RWPE1 (cell line): ENCODE data around the gene RUNX2.

Source experiments
- CTCF ChIA-PET: fragments of 350-600 bp; sonication (Branson Sonifier 250); formaldehyde crosslinking; extraction: SDS; loops from one replicate; lab custom pipeline; 2021; lab: Yijun Ruan, JAX
- POLR2A ChIA-PET: fragments of 400-600 bp; formaldehyde crosslinking; extraction: SDS; loops from one replicate; lab custom pipeline; 2020; ENCODE audit warnings: antibody characterized with exemption; ENCODE audit not compliant: low non-redundant PET; lab: Yijun Ruan, JAX
- DNase-seq: peaks from one replicate; pipeline ENCODE4 v3.0.0; 2012; ENCODE audit warnings: low spot score
- H3K27ac ChIP-seq: fragments of 450-650 bp; 2 replicates; pipeline ENCODE4 v1.5.1; 2017
- TF ChIP-seq, protein P1 (sequence below): fragments of 450-650 bp; conservative IDR thresholded peaks from 2 replicates; pipeline ENCODE4 v1.5.1; 2017; ENCODE audit warnings: low read depth, mild to moderate bottlenecking

The RUNX2 gene

DNA sequence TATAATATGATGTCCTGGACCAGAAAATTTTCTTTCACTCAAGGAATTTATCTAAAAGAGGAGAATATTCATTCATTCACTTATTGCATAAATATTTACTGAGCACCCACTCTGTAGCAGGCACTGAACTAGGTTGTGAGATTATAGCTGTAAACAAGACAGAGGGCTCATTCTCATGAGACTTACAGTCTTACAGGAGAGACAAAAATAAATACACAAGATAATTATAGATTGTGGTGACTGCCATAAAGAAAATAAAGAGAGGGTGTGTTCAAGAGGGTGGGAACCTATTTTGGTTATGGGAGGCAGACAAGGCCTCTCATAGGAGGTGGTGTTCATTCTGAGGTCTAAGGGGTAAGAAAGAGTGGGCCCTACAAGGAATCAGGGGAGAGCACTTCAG lies 159.5 kb downstream of the RUNX2 start:
- CTCF ChIA-PET = no interaction called here
- TF ChIP-seq, protein P1, sequence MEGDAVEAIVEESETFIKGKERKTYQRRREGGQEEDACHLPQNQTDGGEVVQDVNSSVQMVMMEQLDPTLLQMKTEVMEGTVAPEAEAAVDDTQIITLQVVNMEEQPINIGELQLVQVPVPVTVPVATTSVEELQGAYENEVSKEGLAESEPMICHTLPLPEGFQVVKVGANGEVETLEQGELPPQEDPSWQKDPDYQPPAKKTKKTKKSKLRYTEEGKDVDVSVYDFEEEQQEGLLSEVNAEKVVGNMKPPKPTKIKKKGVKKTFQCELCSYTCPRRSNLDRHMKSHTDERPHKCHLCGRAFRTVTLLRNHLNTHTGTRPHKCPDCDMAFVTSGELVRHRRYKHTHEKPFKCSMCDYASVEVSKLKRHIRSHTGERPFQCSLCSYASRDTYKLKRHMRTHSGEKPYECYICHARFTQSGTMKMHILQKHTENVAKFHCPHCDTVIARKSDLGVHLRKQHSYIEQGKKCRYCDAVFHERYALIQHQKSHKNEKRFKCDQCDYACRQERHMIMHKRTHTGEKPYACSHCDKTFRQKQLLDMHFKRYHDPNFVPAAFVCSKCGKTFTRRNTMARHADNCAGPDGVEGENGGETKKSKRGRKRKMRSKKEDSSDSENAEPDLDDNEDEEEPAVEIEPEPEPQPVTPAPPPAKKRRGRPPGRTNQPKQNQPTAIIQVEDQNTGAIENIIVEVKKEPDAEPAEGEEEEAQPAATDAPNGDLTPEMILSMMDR = no peak
- POLR2A ChIA-PET = no interaction called here
- H3K27ac ChIP-seq = no peak overlapping the region
- DNase-seq = no peak

- ChIA-PET POLR2A (no interaction called here), CTCF (no interaction called here)
- DNase-seq = no peak
- no peak overlapping the region for H3K27ac ChIP-seq
- TF ChIP-seq, protein P1 = no peak
These were observed 160.1 kb downstream of the RUNX2 start for GRCh38 chr6:45488269-45488668.

DNA sequence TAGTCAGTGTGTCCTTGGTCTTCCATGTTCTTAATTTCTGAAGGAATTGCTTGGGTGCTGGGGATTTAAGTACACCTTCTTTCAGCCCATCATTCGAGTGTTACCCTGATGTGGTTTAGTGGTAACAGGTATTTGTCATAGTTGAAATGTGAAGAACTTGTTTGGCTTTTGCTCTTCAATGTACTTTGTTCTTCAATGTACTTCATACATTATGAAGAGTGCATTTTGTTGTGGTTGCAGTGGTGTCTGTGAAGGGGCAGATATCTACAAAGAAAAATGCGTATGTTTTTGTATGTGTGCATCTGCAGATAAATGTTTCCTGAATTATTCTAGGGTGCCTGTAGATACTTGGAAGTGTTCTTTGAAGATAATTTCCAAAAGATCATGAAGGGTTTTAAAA lies 160.8 kb downstream of the RUNX2 start:
- CTCF ChIA-PET = no interaction called here
- POLR2A ChIA-PET = no interaction called here
- TF ChIP-seq, protein P1 = no peak
- no peak overlapping the region for H3K27ac ChIP-seq
- DNase-seq = no peak

- POLR2A ChIA-PET = no interaction called here
- TF ChIP-seq, protein P1 = no peak
- no peak for DNase-seq
- H3K27ac ChIP-seq = no peak overlapping the region
- CTCF ChIA-PET = interaction anchor here (0.6 kb wide), 2 partner anchors 222 to 1589 kb away, joined by 3 read pairs; no protein-coding TSS in a partner anchor
These were observed 163.1 kb downstream of the RUNX2 start for GRCh38 chr6:45491048-45491735.

DNA sequence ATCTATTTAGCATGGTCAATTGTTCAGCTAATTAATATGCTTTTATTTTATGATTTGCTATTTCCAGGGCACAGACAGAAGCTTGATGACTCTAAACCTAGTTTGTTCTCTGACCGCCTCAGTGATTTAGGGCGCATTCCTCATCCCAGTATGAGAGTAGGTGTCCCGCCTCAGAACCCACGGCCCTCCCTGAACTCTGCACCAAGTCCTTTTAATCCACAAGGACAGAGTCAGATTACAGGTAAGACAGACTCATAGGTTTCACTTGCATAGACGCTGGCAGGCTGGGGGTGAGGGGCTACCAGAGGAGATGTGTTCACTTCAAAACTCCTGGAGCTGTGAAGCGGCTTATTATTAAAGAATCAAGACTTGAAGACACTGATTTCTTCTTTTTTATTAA lies 163.7 kb downstream of the RUNX2 start:
- DNase-seq = no peak
- POLR2A ChIA-PET = no interaction called here

GRCh38 chr6:45493761-45494160 lies 165.6 kb downstream of the RUNX2 start:
- CTCF ChIA-PET = interaction anchor here (0.7 to 0.9 kb wide), 2 partner anchors 19 to 1291 kb away, joined by 3 read pairs; no protein-coding TSS in a partner anchor
- TF ChIP-seq, protein P1 = no peak
- H3K27ac ChIP-seq = no peak overlapping the region

More for the DNA sequence above, 163.7 kb downstream of the RUNX2 start:
- TF ChIP-seq, protein P1 = no peak
- H3K27ac ChIP-seq = no peak overlapping the region
- CTCF ChIA-PET = no interaction called here

More at GRCh38 chr6:45493761-45494160, 165.6 kb downstream of the RUNX2 start:
- no peak for DNase-seq
- POLR2A ChIA-PET = no interaction called here
